ENCODE data around the gene CHP2.
"Not testable (repeated sequence)": the region's sequence is repeated elsewhere in the genome, so short reads cannot be mapped to it uniquely, and the experiment has no call there.

CHP2 gene

DNA sequence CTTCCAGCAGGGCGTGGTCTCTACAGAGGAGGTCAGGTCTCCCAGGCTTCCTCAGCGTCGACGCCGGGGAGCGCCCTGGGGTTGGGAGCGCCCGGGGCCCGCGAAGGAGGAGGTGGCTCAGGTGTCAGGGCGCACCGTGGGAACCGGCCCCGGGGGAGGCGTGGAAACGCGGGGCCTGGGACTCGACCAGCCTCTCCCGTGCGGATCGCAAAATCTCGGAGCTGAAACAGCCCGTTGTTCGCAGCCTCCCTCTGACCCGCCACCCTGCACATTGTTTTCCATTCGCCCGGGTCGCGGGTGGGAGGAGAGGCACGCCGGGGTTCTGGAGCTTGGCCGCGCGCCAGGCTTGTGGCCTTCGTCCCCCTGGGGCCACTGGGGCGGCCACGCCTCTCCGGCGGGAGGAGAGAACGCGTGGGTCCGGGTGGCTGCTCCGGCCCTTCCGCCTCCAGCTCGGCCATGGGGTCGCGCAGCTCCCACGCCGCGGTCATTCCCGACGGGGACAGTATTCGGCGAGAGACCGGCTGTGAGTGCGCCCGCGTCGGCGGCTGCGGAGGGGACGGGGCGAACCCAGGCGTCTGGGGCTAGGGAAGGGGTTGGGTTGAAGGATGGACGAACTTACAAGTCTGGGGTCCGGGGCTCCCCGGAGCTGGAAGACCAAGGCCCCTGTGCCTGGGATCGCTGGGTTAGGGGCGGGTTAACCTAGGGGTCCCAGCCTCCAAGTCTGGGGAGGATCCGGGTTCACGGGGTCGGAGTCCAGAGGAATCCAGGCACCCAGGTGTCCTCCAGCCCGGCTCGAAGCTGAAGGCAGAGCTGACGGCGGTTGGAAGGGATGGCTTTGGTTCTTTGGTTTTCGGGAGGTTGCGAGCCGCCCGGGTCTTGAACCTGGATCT lies at the start of gene CHP2:
CHP2 (plus strand) TSS at position 433 of the 890 bp plus-strand sequence; CDS start at position 457, 24 bp downstream.
- DNase-seq = no peak

DNA sequence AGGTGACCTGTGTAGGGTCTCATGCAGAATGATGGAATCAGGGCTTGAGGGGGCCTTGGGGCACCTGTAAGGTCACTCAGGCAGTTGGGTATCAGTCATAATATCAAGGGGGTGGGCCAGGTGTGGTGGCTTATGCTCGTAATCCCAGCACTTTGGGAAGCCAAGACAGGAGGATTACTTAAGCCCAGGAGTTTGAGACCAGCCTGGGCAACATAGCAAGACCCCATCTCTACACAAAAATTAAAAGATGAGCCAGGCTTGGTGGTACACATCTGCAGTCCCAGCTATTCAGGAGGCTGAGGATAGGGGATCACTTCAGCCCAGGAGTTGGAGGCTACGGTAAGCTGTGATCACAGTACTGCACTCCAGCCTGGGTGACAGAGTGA lies 49.3 kb upstream of the CHP2 start:
- no peak for DNase-seq

DNA sequence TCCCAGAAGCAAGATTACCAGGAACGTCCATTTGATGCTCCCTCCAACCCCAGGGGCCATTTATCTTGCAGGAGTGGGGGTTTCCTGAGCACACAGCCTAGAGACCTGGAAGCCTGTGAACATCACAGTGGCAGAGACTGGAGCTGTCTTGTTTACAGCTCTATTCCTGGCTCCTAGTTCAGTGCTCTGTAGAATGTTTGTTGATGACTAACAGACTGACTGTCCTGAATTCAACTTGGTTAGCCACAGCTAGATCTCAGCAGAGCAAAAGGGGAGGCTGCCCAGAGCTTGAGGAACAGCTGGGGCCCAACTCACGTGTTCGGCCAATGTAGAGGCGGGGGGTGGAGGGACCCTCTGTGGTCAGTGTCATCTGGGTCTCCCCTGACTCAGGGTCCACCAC lies 48.4 kb upstream of the CHP2 start:
- DNase-seq = no peak

DNA sequence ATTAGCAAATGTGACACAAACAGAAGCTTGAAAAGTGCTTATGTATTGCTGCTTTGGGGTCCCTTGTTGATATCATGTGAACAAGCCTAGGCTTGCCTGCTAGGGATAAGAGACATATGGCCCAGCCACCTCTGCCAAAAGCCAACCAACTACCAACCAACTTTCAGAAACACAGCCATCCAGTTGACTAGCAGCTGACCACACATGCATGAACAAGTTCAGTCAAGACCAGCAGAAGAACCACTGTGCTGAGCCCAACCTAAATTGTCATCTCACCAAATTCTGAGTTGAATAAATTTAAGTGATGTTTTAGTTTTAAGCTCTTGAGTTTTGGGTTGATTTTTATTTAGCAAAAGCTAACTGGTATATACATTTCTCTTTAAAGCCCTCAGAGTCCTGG lies 45.3 kb upstream of the CHP2 start:
- DNase-seq = no peak

DNA sequence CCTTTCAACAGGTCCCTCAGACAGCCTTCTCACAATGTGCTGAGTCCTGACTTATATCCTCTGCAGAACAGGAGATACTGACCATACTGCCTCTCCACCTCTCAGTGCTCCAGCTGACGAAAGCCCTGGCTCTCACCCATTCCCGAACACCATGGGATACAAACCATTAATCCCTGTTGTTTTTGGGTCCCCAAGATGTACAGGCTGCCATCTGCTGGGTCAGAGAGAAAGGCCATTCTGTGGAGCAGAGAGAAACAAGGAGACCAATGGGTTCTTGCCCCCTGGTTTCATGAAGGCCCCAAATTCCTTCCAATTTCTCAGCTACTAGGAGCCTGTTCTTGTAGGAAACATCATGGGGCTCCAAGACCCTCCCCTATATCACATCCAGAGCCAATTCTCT lies 44.8 kb upstream of the CHP2 start:
- no peak for DNase-seq

DNA sequence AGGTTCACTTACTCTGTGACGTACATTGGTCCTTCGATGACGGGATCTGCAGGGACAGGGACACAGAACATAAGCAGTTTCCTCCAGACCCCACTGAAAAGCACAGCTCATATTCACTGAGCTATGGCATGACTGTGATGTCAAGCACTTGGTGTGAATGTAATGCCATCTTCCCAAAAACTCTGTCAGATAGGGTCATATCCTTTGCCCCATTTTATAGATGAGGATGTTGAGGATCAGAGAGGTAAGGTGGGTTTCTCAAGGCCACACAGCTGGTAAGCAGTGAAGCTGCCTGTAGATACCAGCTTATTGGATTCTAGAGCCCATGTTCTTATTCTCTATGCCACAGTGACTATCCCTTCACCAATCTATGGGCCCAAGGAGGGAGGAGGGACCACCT lies 44.3 kb upstream of the CHP2 start:
- DNase-seq = no peak

DNA sequence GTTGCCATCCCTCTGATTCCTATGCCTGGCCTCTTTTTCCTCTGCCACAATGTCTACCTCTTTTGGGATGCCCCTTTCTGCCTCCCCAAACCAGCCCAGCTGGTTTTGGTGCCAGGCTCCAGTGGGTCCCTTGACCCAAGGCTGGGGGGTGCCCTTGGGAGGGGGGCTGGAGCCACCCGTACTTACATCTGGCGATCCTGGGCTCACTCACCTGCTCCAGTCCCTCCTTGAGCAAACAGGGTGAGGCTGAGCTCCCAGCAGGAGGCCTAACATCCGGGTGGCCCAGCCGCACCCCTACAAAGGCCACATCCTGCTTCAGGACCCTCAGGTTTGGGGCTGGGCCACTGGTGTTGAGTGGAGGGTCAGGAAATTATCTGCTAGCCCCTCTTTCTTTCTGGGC lies 43.0 kb upstream of the CHP2 start:
- no peak for DNase-seq

DNA sequence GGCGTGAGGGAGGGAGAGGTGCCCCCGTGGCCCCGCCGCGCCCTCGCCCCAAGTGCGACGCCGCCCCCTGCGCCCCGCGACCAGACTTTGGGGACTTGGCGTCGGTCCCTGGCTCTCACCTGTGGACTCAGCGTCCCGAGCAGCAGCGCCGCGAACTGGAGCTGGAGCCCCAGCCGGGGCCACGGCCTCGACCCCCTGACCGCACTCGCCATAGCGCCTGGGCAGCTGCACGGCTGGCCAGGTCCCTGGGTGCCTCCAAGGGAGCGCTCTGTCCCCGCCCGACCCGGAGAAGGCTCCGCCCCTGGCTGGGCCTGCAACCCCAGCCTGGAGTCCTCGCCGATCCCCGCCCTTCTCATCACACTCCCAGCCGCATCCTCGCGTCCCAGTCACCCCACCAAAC lies 41.9 kb upstream of the CHP2 start, which contains the start of gene ERN2:
ERN2 (minus strand) TSS at position 247 of the 400 bp plus-strand sequence; CDS start at position 212, 35 bp downstream.
- DNase-seq = no peak

DNA sequence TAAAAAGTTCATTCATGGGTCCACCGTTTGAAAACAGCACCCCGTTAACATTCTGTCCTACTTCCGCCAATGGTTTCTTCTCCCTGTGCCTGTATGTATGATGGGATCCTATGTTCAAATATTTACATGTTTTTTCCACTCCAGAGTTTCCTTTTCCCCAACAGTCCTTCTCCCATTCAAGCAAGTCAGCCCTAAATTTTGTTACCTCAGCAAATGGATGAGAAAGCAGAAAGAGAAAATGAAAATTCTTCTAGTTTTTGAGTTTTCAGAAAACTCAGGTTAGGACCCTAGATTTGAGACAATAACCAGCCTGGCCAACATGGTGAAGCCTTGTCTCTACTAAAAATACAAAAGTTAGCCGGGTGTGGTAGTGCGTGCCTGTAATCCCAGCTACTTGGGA lies 38.3 kb upstream of the CHP2 start:
- DNase-seq = no peak

DNA sequence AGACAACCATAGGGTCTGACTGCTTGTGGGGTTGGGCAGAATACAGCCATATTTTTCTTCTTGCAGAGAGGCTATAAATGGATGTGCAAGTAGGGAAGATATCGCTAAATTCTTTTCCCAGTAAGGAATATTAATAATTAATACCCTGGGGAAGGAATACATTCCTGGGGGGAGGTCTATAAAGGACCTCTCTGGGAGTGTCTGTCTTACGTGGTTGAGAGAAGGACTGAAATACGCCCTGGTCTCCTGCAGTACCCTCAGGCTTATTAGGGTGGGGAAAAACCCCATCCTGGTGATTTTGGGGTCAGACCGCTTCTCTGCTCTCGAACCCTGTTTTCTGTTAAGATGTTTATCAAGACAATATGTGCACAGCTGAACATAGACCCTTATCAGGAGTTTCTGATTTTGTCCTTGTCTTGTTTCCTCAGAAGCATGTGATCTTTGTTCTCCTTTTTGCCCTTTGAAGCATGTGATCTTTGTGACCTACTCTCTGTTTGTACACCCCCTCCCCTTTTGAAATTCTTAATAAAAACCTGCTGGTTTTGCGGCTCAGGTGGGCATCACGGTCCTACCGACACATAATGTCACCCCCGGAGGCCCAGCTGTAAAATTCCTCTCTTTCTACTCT lies 32.1 kb upstream of the CHP2 start:
- not testable (repeated sequence) for DNase-seq

DNA sequence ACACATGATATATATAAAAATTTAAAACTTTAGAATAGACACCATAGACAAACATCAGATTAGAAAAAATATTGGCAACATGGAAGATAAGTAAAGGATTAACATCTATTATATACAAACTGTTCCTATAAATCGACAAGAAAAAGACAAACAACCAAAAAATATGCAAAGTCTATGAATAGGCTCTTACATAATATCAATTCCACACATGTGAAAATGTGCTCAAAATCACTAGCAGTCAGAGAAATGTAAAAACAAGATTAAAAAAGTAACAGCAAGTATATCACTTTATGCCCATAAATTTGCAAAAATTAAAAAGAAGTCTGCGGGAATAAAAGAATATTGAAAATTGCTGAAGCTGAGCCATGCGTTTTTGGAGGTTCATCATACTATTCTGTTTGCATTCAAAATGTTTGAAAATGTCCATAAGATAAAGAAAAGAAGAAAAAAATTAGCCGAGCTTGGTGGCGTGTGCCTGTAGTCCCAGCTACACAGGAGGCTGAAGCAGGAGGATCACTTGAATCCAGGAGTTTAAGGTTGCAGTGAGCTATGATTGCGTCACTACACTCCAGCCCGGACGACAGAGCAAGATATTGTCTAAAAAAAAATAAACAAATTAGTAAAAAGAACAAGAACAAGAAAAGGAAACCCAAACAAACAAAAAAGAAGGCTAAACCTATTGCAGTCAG lies 30.6 kb upstream of the CHP2 start:
- no peak for DNase-seq

DNA sequence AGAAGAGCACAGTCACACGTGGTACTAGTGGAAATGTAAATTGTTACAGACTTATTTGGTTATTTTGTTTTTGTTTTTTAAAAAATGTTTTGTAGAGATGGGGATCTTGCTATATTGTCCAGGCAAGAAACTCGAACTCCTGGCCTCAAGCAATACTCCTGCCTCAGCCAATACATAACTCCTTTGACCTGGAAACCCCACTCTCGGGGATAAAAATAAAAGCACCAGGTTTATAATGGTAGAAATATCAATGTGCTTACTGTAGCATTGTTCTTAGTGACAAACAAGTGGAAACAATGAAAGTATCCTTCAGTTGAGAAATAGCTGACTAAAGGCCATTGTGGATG lies 30.1 kb upstream of the CHP2 start:
- DNase-seq = no peak

DNA sequence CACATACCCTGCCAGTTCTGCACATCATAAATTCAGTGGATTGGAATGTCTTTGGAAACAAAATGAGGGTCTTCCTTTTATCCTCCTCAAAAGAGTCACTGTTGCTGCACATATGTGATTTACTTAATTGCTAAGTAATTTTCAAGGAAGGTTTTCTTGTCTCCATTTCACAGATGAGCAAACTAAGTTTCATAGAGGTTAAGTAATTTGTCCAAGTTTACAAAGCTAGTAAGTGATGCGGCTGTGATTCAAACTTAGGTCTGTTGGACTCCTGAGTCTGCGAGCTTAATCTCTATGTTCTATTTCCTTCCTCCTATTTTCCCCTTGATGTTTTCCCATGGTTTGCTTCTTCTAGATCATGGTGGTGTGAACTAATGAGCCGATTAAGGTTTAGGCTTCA lies 28.1 kb upstream of the CHP2 start:
- no peak for DNase-seq

DNA sequence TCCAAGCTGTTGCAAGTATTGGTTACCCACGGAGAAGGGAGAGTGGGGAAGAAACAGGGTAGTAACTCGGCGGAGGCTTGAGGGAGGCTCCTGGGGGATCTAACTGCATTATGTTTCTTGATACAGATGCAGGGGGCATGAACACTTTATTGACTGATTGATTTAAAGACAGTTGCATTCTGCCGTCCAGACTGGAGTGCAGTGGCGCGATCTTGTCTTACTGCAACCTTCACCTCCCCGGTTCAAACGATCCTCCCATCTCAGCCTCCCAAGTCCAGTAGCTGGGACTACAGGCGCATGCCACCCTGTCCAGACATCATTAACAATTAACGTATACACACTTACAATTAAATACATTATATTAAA lies 26.7 kb upstream of the CHP2 start:
- no peak for DNase-seq

DNA sequence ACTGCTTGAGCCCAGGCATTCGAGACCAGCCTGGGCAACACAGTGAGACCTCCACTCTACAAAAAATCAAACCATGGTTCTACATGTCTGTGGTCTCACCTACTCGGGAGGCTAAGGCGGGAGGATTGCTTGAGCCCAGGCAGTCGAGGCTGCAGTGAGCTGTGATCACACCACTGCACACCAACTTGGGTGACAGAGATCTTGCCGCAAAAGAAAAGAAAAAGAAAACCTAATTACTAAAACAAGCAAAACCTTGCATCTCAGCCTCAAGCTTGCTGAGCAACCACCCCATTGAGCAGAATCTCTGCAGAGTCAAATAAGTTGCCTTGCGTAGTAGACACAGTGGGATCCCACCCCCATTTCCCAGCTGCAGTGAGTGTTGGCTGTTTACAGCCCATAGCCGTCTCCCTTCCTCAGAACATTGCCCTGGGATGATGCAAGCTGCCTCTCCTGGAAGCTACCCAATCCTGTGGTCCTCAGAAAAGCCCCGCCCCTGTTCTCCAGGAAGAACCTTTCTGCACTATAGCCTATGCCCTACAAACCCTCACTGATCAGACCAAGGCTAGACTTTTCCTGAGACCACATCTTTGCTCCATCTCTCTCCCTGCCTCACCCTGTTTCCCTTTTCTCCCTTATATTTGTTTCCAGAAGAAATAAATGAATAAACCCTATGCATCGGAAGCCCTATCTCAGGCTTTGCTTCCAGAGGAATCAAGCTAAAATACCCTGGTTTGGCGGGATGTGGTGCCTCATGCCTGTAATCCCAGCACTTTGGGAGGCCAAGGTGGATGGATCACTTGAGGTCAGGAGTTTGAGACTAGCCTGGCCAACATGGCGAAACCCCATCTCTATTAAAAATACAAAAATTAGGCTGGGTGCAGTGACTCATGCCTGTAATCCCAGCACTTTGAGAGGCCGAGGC lies 25.1 kb upstream of the CHP2 start:
- no peak for DNase-seq

DNA sequence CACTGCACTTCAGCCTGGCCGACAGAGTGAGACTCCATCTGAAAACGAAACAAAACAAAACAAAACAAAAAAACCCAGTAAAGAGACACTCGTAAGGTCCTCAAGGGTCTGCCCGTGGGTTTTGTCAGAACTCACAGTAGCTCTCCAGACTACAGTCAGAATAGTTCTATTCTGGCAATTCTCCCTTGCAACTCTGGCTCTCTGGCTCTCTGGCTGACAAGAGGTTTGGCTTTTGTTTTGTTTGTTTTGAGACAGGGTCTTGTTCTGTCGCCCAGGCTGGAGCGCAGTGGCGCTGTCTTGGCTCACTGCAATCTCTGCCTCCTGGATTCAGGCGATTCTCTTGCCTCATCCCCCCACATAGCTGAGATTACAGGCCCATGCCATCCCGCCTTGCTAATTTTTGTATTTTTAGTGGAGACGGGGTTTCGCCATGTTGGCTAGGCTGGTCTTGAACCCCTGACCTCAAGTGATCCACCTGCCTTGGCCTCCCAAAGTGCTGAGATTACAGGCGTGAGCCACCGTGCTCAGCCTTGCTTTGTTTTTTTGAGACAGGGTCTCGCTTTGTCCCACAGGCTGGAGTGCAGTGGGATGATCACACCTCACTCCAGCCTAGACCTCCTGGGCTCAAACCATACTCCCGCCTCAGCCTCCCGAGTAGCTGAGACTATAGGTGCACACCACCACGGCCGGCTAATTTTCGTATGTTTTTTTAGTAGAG lies 20.5 kb upstream of the CHP2 start:
- DNase-seq = no peak

DNA sequence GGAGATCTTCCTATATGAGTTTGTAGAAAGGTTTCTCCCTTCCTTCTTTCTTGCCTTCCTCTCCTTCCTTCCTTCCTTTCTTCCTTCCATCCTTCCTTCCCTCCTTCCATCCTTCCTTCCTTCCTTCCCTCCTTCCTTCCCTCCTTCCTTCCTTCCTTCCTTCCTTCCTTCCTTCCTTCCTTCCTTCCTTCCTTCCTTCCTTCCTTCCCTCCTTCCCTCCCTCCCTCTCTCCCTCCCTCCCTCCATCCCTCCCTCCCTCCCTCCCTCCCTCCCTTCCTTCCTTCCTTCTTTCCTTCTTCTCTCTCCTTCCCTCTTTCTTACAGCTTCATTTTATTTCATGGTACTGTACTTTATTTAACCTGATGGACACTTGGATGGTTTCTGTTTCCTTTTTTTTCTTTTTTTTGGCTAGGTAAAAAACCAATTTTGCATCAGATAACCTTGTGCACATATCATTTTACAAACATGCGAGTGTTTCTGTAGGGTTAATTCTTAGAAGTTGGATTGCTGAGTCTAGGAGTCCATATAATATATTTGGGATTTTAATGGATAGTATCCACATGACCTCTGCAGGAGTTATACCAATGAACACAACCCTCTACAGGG lies 17.3 kb upstream of the CHP2 start:
- not testable (repeated sequence) for DNase-seq

DNA sequence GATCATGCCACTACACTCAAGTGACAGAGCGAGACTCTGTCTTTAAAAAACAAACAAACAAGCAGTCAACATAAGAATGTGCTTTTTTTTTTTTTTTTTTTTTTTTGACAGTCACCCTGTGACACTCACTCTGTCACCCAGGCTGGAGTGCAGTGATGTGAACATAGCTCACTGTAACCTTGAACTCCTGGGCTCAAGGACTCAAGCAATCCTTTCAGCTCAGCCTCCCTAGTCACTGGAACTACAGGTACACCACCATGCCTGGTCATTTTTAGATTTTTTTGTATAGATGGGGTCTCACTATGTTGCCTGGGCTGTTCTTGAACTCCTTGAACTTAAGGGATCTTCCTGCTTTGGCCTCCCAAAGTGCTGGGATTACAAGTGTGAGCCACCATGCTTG lies 15.3 kb upstream of the CHP2 start:
- no peak for DNase-seq

DNA sequence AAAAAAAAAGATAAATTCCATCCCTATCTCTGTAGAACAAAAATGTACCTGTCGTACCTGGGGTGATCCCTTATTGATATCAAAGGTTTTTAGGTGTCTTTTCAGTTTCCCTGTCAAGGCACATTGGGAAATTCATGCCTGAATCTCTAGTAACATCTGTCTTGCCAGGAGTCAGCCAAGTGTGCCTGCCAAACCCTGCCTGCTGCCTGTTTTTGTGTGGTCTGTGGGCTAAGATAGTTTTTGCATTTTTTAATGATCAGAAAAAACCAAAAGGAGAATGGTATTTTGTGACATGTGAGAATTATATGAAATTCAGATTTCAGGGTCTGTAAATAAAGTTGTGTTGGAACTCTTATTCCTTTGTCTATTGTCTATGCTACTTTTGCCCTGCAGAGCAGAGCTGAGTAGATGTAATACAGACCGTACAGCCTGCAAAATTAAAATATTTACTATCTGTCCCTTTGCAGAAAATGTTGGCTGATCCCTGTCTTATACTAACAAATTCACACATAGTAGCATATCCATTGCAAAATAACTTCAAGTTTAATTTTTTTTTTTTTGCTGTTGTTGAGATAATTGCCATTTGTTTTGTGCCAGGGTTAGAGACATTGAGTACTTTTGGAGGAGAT lies 13.0 kb upstream of the CHP2 start:
- no peak for DNase-seq

DNA sequence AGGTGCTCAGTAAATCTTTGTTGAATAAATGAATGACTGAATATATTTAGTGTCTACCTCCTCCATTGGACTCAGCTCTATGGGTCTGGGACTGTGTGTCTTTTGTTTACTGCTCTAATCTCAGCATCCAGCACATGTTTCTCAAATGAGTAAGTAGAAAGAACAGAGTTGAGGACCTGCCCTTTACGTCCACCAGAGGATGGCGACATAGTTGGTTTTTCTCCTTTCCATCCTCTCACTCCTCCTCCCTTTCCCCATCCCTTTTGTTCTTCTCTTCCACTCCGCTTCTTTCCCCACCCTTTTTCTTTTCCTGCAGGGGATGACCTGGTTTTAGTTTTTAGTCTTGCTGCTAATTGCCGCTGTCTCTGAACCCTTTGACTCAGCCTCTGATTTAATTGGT lies 12.1 kb upstream of the CHP2 start:
- DNase-seq = no peak

DNA sequence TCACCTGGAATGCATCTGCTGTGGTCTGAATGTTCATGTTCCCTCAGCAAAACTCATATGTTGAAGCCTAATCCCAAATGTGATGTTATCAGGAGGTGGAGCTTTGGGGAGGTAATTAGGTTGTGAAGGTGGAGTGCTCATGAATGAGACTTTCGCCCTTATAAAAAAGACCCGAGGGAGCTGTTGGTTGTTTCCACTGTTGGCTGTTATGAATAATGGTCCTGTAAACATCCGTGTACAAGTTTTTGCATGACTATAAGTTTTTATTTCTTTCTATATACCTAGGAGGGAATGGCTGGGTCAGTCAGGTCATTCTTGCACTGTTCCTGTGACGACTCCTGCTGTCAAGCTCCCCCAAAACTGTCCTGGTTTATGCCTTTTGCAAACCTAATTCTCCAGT lies 9.6 kb upstream of the CHP2 start:
- no peak for DNase-seq

Measured in NCI-H187 (cell line).